ENCODE results near the gene CDH20. TPM values are rescaled to one million over a fixed set of nuclear protein-coding genes. Genes with fewer than 3 reads are reported as not detected.

CDH20 gene
- total RNA-seq, 1 experiment from 2014 or later = not detected

DNA sequence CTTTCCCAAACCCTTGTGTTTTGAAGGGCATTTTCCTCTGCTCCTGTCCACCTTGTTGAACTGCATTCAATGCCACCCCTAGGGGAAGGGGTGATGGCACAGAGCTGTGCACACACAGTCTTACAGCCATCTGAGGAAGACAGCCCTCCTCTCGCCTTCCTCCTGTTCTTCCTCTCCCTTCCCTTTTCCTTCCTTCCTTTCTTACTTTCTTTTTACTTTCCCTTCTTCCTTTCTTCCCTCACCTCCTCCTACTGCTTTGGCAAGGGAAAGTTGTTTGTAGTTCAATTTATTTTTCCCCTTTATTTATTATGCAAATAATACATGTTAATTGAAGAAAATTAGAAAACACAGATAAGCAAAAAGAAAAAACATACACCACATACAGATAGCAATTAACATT, 99.4 kb downstream of the CDH20 start:
- Histone ChIP-seq H3K9ac (ENCODE audit: low read length) (no peak overlapping the region), H2AFZ (ENCODE audit: low read depth, low read length, poor library complexity, severe bottlenecking) (no peak overlapping the region), H3K27me3 (ENCODE audit: insufficient read depth, low read length) (no peaks in the 10 kb centered on the region; the same call in none of the 2 replicates), H3K79me2 (ENCODE audit: insufficient read depth, low read length) (no peaks in the 10 kb centered on the region), H3K4me3 (replicated peaks in 1 of 2; ENCODE audit: low read depth in 1 of 2, low read length in 2 of 2) (no peak overlapping the region), H3K9me2 (ENCODE audit: insufficient read depth) (no peaks in the 10 kb centered on the region), H4K20me1 (ENCODE audit: insufficient read depth) (no peaks in the 10 kb centered on the region), H3K27ac (ENCODE audit: low read depth, low read length) (no peak overlapping the region), H3K36me3 (ENCODE audit: control insufficient read depth in 1 of 2, insufficient read depth in 2 of 2, low read length in 2 of 2) (no peaks in the 10 kb centered on the region), H3K9me3 (ENCODE audit: control insufficient read depth in 1 of 2, insufficient read depth in 1 of 2, low read depth in 1 of 2, low read length in 2 of 2) (no peaks in the 10 kb centered on the region), H3K4me1 (ENCODE audit: control insufficient read depth in 1 of 2, insufficient read depth in 2 of 2, low read length in 2 of 2) (no peaks in the 10 kb centered on the region), H3K4me2 (ENCODE audit: low read length) (no peak overlapping the region)
- BruUV-seq (replicated peaks) = no TSS peak
- CTCF ChIA-PET = no interaction called here
- ATAC-seq (no peak), DNase-seq (ENCODE audit: low read depth, low spot score) (no peak)
- RAD21 ChIA-PET (ENCODE audit: low non-redundant PET in 1 of 2, low total read pairs in 2 of 2, uncharacterized antibody in 2 of 2, unreplicated experiment in 2 of 2) = no interaction called here
- POLR2A ChIA-PET = no interaction called here
- TF ChIP-seq, protein P1, sequence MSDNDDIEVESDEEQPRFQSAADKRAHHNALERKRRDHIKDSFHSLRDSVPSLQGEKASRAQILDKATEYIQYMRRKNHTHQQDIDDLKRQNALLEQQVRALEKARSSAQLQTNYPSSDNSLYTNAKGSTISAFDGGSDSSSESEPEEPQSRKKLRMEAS (IDR thresholded peaks at IDR 0.05) = no peak
- TF ChIP-seq EZH2phosphoT487 (IDR thresholded peaks at IDR 0.05; ENCODE audit: borderline replicate concordance) (no peak), SRF (IDR thresholded peaks at IDR 0.05; ENCODE audit: low read depth) (no peak), SIN3A (IDR thresholded peaks at IDR 0.05; ENCODE audit: low read depth) (no peak), RAD21 (IDR thresholded peaks at IDR 0.05; ENCODE audit: low read depth) (no peak), ZFX (IDR thresholded peaks at IDR 0.05) (no peak), ELF1 (IDR thresholded peaks at IDR 0.05; ENCODE audit: borderline replicate concordance, low read depth) (no peak), EGR1 (IDR thresholded peaks at IDR 0.05; ENCODE audit: low read depth) (no peak), EZH2 (IDR thresholded peaks at IDR 0.05) (no peak), POLR2AphosphoS5 (IDR thresholded peaks at IDR 0.05; ENCODE audit: low read depth, low read length) (no peak)
- TF ChIP-seq, protein P2, sequence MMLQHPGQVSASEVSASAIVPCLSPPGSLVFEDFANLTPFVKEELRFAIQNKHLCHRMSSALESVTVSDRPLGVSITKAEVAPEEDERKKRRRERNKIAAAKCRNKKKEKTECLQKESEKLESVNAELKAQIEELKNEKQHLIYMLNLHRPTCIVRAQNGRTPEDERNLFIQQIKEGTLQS (IDR thresholded peaks at IDR 0.05) = no peak
- intact Hi-C loops (cut with micrococcal nuclease) = no loop called here

DNA sequence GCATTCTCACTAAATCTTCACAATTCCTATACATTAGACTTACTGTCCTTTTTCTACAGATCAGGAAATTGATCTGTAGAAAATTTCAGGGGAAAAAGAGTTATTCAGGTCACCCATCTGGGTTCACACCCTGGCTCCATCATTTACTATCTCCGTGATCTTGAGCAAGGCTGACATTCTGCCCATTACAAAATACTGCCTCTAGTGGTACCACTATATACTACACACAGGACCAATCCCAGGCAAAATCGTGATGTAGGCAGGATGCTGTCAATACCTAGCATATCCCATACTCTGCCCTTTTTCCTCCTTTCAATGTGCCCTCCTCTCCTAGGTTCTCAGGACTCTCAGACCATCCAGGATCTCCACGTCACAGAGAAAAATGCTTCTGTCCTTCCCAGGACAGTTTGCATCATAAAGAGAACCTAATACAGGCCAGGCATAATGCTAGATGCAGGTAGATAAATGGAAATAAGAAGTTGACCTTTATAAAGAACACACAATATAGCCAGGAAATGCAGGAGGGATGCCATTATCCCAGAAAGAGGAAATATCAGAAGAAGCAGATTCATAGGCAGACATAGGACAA, 101.9 kb downstream of the CDH20 start:
- Histone ChIP-seq H3K9me3 (ENCODE audit: control insufficient read depth in 1 of 2, insufficient read depth in 1 of 2, low read depth in 1 of 2, low read length in 2 of 2) (no peaks in the 10 kb centered on the region), H3K36me3 (ENCODE audit: control insufficient read depth in 1 of 2, insufficient read depth in 2 of 2, low read length in 2 of 2) (no peaks in the 10 kb centered on the region), H4K20me1 (ENCODE audit: insufficient read depth) (no peaks in the 10 kb centered on the region), H3K27me3 (ENCODE audit: insufficient read depth, low read length) (no peaks in the 10 kb centered on the region; the same call in none of the 2 replicates), H3K27ac (ENCODE audit: low read depth, low read length) (no peak overlapping the region), H3K4me3 (replicated peaks in 1 of 2; ENCODE audit: low read depth in 1 of 2, low read length in 2 of 2) (no peak overlapping the region), H3K4me2 (ENCODE audit: low read length) (no peak overlapping the region), H3K4me1 (ENCODE audit: control insufficient read depth in 1 of 2, insufficient read depth in 2 of 2, low read length in 2 of 2) (no peaks in the 10 kb centered on the region), H3K79me2 (ENCODE audit: insufficient read depth, low read length) (no peaks in the 10 kb centered on the region), H2AFZ (ENCODE audit: low read depth, low read length, poor library complexity, severe bottlenecking) (no peak overlapping the region), H3K9ac (ENCODE audit: low read length) (no peak overlapping the region), H3K9me2 (ENCODE audit: insufficient read depth) (no peaks in the 10 kb centered on the region)
- BruUV-seq (replicated peaks) = no TSS peak
- no peak for TF ChIP-seq EGR1 (IDR thresholded peaks at IDR 0.05; ENCODE audit: low read depth)
- TF ChIP-seq, protein P3, sequence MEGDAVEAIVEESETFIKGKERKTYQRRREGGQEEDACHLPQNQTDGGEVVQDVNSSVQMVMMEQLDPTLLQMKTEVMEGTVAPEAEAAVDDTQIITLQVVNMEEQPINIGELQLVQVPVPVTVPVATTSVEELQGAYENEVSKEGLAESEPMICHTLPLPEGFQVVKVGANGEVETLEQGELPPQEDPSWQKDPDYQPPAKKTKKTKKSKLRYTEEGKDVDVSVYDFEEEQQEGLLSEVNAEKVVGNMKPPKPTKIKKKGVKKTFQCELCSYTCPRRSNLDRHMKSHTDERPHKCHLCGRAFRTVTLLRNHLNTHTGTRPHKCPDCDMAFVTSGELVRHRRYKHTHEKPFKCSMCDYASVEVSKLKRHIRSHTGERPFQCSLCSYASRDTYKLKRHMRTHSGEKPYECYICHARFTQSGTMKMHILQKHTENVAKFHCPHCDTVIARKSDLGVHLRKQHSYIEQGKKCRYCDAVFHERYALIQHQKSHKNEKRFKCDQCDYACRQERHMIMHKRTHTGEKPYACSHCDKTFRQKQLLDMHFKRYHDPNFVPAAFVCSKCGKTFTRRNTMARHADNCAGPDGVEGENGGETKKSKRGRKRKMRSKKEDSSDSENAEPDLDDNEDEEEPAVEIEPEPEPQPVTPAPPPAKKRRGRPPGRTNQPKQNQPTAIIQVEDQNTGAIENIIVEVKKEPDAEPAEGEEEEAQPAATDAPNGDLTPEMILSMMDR (IDR thresholded peaks at IDR 0.05 in 2 of 3, conservative IDR thresholded peaks at IDR 0.05 in 1 of 3; ENCODE audit: borderline replicate concordance in 1 of 3, insufficient read depth in 1 of 3, low read depth in 2 of 3, low read length in 2 of 3) = peak in 2 of 3 experiments; percentile 61 to 72; a peak in 4 of 6 replicates
- CTCF ChIA-PET = no interaction called here
- DNase-seq (ENCODE audit: low read depth, low spot score) (peak; percentile 22), ATAC-seq (peak; percentile 90)
- POLR2A ChIA-PET = no interaction called here
- intact Hi-C loops (cut with micrococcal nuclease) = no loop called here
- RAD21 ChIA-PET (ENCODE audit: low non-redundant PET in 1 of 2, low total read pairs in 2 of 2, uncharacterized antibody in 2 of 2, unreplicated experiment in 2 of 2) = no interaction called here
